HG02623 (cell line): ENCODE data around the gene S1PR1.

ENCODE experiments used
- ATAC-seq: cut with Tn5 transposase; IDR thresholded peaks from one replicate; pipeline ENCODE4 v1.9.1; 2021; ENCODE audit warnings: moderate library complexity; ENCODE audit not compliant: unreplicated experiment

S1PR1 gene

GRCh38 chr1:101245246-101245927 lies 8.6 kb downstream of the S1PR1 start:
- ATAC-seq: no peak

- ATAC-seq: peak; percentile 93
These were observed 10.8 kb downstream of the S1PR1 start for GRCh38 chr1:101247404-101248287.

- no peak for ATAC-seq
These were observed 13.4 kb downstream of the S1PR1 start for GRCh38 chr1:101250222-101250621.

GRCh38 chr1:101250656-101251272 lies 13.9 kb downstream of the S1PR1 start:
- ATAC-seq: no peak

DNA sequence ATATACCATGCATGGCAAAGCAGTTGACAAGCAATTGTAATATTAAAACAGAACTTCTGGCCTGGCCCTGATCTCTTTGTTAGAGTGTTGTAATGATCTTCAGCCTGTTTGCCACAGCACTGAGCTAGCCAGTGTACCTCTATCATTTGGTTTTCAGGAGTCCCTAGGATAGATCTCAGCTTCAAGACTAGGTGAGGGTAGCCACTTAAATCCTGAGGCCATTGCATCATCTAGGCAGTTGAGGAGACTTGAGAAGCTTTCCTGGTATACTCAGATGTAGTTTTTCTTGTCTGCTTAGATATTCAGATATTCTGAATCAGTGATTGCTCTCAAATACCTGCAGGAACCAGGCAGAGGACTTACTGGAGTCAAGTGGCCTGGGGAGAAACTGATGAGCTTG lies 14.7 kb downstream of the S1PR1 start:
- no peak for ATAC-seq

GRCh38 chr1:101253976-101254674 lies 17.3 kb downstream of the S1PR1 start:
- no peak for ATAC-seq

DNA sequence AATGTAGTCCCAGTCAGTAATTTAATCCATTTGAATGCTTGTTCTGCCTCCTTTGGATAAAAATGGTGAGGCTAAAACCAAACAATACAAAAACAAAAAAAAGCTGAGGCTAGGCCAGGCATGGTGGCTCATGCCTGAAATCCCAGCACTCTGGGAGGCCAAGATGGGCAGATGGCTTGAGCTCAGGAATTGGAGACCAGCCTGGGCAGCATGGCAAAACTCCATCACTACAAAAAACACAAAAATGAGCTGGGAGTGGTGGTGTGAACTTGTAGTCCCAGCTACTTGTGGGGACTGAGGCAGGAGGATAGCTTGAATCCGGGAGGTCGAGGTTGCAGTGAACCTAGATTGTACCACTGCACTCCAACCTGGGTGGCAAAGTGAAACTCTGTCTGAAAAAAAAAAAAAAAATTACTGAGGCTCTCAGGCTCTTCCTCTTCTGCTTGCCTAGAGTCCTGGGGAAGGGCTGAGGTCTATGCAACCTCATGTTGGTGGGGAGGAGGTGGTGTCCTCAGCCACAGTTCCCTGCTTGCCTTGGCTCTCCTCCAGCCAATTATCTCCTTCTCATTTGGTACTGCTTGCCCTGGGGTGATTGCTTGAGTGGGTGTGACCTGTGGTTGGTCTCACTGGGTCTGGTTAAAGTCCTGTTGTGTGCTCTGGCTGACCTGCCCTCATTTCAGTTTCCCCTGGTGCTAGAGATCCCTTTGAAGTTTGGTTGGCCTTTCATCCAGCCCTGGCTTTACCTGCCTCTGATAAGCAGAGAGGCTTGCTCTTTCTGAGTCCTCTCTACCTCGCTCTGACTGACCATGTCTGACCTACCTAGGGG lies 20.9 kb downstream of the S1PR1 start:
- peak; percentile 85 for ATAC-seq

DNA sequence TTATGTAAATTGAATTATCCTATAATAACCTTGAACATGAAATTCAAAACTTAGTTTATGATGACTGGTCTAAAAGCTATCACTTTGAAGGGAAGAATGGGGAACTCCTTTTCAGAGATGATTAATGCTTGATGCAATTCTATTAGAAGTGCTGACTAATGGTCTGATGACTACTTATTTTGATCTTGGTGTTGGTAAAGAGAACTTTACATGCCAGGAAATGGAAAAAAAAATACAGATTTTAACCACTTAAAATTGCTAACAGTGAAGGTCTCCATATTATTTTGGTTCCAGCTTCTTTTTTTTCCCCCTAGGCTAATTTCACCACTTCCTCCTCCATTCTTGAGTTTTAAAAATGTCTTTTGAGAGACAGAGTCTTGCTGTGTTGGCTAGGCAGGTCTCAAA lies 22.9 kb downstream of the S1PR1 start:
- ATAC-seq: no peak

DNA sequence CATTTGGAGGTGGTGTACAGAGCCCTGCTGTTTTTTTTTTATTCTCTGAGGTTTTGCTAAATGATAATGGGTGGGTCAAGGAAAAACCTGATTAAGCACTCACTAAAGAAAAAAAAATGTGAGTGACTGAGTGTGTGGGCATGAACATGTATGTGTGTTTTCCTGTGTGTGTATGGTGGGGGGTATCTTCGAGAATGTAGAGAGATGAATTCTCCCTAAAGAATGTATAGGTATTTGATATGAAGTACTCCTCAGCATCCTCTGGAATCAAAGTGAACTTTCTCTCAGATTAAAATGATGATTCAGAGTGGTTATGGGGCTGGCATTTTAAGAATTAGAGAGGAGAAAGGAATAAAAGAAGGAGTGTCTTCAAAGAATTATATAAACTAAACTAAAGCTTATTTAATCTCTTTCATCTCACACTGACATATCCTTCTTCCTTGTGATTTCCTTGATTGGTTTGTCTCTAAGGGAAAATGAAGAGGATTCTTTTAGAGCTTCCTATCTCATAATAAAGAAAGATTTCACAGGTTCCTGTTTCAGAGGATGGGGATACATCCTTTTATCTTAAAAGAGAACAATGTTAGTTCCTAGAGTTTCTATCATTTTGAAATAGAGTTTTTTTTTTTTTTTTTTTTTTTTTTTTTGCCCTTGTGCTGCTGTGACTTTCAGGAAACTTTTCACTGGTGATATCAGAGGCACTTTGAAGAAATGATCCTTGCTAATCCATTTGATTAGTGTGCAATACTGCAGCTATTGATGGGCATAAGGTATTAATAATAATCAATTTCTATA lies 23.9 kb downstream of the S1PR1 start:
- no peak for ATAC-seq

- no peak for ATAC-seq
These were observed 24.8 kb downstream of the S1PR1 start for GRCh38 chr1:101261623-101262022.

- no peak for ATAC-seq
These were observed 25.2 kb downstream of the S1PR1 start for GRCh38 chr1:101262060-101262459.

DNA sequence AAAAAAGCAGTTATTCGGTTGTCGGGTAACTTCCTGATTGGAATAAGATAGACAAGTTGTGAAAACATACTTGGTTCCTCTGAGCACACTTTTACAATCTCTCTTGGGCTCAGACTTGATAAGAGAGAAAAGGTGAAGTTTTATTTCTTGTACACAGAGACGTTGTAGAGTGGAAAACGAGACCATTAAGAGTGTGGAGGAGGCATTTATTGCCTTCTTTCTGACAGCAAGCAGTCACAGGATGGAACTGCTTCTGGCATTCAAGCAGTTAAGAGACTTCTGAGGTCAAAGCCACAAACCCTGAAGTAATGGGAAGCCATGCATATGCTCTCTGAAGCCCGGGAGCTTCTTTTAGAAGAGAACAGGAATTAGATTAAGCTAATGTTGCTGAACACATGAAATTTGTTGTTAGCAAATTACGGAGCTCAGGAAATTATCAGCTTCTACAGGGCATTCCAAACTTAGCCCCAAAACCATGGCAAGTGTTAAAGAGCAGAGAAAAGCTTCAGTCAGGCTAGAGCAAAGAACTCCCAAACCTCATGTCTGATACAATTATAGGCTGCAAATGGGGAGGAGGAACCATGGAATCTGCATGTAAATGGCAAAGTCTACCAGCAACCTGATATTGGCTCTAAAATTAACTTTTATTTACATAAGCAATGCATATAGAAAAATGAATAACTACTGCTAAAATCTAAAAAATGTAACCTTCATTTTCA lies 26.0 kb downstream of the S1PR1 start:
- ATAC-seq: no peak

DNA sequence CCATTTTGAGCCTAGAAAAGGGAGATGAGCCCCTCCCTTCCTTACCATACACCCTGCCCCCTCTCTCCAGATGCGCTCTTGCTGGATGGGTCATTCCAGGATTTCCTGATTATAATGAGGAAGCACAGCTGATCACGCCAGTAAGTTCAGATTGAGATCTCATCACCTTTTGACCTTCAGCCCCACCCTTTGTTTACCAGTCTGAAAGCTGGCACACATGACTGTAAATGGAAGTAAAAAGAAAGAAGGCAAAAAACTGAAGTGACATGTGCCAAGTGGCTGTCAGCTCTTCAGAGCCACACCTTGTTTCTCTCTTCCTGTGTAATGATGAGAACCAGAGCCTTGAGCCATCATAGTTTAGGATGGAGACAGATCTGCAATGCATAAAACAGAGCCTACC lies 27.9 kb downstream of the S1PR1 start:
- ATAC-seq: no peak

- no peak for ATAC-seq
These were observed 28.9 kb downstream of the S1PR1 start for GRCh38 chr1:101265684-101266083.

- no peak for ATAC-seq
These were observed 30.3 kb downstream of the S1PR1 start for GRCh38 chr1:101267082-101267481.

GRCh38 chr1:101268893-101269292 lies 32.1 kb downstream of the S1PR1 start:
- no peak for ATAC-seq

- ATAC-seq: no peak
These were observed 38.9 kb downstream of the S1PR1 start for GRCh38 chr1:101275672-101276071.

- ATAC-seq: no peak
These were observed 40.0 kb downstream of the S1PR1 start for GRCh38 chr1:101276818-101277217.

DNA sequence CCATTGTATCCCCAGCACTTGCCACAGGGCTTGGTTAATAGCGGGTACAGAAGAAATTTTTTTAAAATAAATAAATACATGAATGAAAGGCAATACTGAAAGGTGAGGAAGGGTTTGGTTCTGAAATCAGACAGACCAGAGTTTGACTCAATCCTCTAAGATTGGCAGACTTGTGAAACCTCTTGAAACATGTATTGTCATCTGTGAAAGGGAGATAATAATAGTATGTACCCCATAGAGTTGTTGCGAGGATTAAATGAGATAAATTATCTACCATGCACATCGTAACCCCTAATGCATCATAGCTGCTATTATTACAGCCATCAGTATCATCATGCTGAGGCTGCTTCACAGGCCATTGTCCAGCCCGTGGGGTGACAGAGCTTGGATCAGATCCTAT lies 41.4 kb downstream of the S1PR1 start:
- no peak for ATAC-seq
